ENCODE data around the gene ZBTB32.

Gene ZBTB32

GRCh38 chr19:35710784-35711723, 6.7 kb downstream of the ZBTB32 start:
- in situ Hi-C loops (cut with HindIII; ENCODE audit: low sequenced_read_pairs): no loop called here
- no peak overlapping the region for H3K4me3 ChIP-seq (ENCODE audit: low read depth, low read length)
- no peak for TF ChIP-seq CTCF (IDR thresholded peaks at IDR 0.05; ENCODE audit: low read depth, low read length, missing control alignments)
- DNase-seq (ENCODE audit: low read depth): no peak

- no peak overlapping the region for H3K4me3 ChIP-seq (ENCODE audit: low read depth, low read length)
- no peak for TF ChIP-seq CTCF (IDR thresholded peaks at IDR 0.05; ENCODE audit: low read depth, low read length, missing control alignments)
- DNase-seq (ENCODE audit: low read depth): no peak
- in situ Hi-C loops (cut with HindIII; ENCODE audit: low sequenced_read_pairs): no loop called here
Observed at GRCh38 chr19:35712567-35713505, 8.5 kb downstream of the ZBTB32 start.

GRCh38 chr19:35713506-35713850, 9.1 kb downstream of the ZBTB32 start:
- H3K4me3 ChIP-seq (ENCODE audit: low read depth, low read length): no peak overlapping the region
- TF ChIP-seq CTCF (IDR thresholded peaks at IDR 0.05; ENCODE audit: low read depth, low read length, missing control alignments): no peak
- DNase-seq (ENCODE audit: low read depth): no peak
- in situ Hi-C loops (cut with HindIII; ENCODE audit: low sequenced_read_pairs): no loop called here

- no peak overlapping the region for H3K4me3 ChIP-seq (ENCODE audit: low read depth, low read length)
- no peak for TF ChIP-seq CTCF (IDR thresholded peaks at IDR 0.05; ENCODE audit: low read depth, low read length, missing control alignments)
- DNase-seq (ENCODE audit: low read depth): no peak
- in situ Hi-C loops (cut with HindIII; ENCODE audit: low sequenced_read_pairs): no loop called here
Observed at GRCh38 chr19:35713904-35714495, 9.6 kb downstream of the ZBTB32 start.

GRCh38 chr19:35714601-35715354, 10.4 kb downstream of the ZBTB32 start:
- no peak for TF ChIP-seq CTCF (IDR thresholded peaks at IDR 0.05; ENCODE audit: low read depth, low read length, missing control alignments)
- H3K4me3 ChIP-seq (ENCODE audit: low read depth, low read length): no peak overlapping the region
- DNase-seq (ENCODE audit: low read depth): no peak
- in situ Hi-C loops (cut with HindIII; ENCODE audit: low sequenced_read_pairs): no loop called here
